Measurements from ENCODE around the gene TRAPPC13. TPM values are rescaled to one million over a fixed set of nuclear protein-coding genes. Genes with fewer than 3 reads are reported as not detected.
"Not testable (repeated sequence)": the region's sequence is repeated elsewhere in the genome, so short reads cannot be mapped to it uniquely, and the experiment has no call there.

The TRAPPC13 gene
- total RNA-seq, 4 donors from 2014 or later, result 11.2 to 21.3 (median 16.7) TPM

DNA sequence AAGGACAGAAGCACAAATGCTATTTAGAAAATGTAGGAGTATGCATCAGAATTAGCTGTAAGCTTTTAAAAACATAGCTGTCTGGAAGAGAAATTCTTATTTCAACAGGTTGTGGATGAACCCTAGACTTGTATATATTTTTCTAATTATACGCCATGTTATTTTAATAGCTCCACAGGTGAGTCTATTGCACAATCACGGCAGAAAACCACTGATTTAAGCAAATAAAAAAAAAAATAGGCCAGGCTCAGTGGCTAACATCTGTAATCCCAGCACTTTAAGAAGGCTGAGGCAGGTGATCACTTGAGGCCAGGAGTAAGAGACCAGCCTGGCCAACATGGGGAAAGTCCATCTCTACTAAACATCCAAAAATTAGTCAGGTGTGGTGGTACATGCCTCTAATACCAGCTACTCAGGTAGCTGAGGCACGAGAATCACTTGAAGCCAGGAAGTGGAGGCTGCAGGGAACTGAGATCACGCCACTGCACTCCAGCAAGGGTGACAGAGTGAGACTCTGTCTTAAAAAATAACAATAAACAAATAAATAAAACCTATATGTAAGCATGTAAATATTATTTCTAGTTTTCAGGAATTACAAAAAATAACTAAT, 12.4 kb upstream of the TRAPPC13 start:
- no peaks in the 10 kb centered on the region for H3K4me1 ChIP-seq
- no peak overlapping the region for H3K27ac ChIP-seq
- no peaks in the 10 kb centered on the region for H3K9me3 ChIP-seq
- TF ChIP-seq POLR2A (IDR thresholded peaks at IDR 0.05), result no peak
- TF ChIP-seq CTCF (IDR thresholded peaks at IDR 0.05 in 4 of 5, conservative IDR thresholded peaks at IDR 0.05 in 1 of 5), result no peak
- ATAC-seq (no peak), DNase-seq (no peak)
- in situ Hi-C loops (cut with MboI; ENCODE audit: low sequenced_read_pairs in 4 of 4) (loop anchor here in 2 of 4 donors (25.0 kb wide), 1 partner anchor 550 kb away; no protein-coding TSS in a partner anchor), intact Hi-C loops (cut with DNase I; ENCODE audit: low total_unique reads) (no loop called here)
- no peak overlapping the region for H3K4me3 ChIP-seq
- no peaks in the 10 kb centered on the region for H3K27me3 ChIP-seq
- peaks cover 0 to 64% of the 10 kb centered on the region in 2 donors for H3K36me3 ChIP-seq

DNA sequence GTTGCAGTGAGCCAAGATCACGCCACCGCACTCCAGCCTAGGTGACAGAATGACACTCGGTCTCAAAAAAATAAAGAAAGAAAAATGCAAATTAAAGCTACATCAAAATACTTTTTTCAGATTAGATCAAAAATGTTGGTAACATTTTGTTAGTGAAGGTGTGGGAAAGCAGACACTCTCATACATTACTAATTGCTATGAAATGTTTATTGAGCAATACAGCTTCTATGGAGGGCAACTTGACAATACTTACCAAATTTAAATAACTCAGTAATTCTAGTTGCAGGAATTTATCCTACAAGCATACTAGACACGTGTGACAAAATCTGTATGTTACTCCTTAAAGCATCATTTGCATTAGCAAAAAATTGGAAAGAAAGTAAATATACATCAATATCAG, 4.8 kb upstream of the TRAPPC13 start:
- ATAC-seq, result no peak
- intact Hi-C loops (cut with DNase I; ENCODE audit: low total_unique reads), result loop anchor here (10.0 kb wide), 1 partner anchor 305 kb away; the partner anchor contains the start of gene ERBIN
- H3K4me3 ChIP-seq, result no peak overlapping the region

GRCh38 chr5:65621961-65622360, 2.9 kb upstream of the TRAPPC13 start:
- not testable (repeated sequence) for H3K36me3 ChIP-seq, DNase-seq, ATAC-seq, H3K27me3 ChIP-seq, H3K27ac ChIP-seq, H3K9me3 ChIP-seq
- H3K4me3 ChIP-seq, result peak overlapping the region in 1 of 4 donors; percentile 96
- intact Hi-C loops (cut with DNase I; ENCODE audit: low total_unique reads), result loop anchor here (10.0 kb wide), 1 partner anchor 303 kb away; the partner anchor contains the start of gene ERBIN
- in situ Hi-C loops (cut with MboI; ENCODE audit: low sequenced_read_pairs in 4 of 4), result loop anchor here in 2 of 4 donors (25.0 kb wide), 1 partner anchor 540 kb away; no protein-coding TSS in a partner anchor
- peaks cover 40 to 43% of the 10 kb centered on the region in 2 donors for H3K4me1 ChIP-seq

More for the DNA sequence above, 4.8 kb upstream of the TRAPPC13 start:
- no peak for DNase-seq
- H3K36me3 ChIP-seq, result peaks cover 0 to 12% of the 10 kb centered on the region in 2 donors
- TF ChIP-seq POLR2A (IDR thresholded peaks at IDR 0.05) (no peak), CTCF (IDR thresholded peaks at IDR 0.05 in 4 of 5, conservative IDR thresholded peaks at IDR 0.05 in 1 of 5) (no peak)
- no peaks in the 10 kb centered on the region for H3K9me3 ChIP-seq
- in situ Hi-C loops (cut with MboI; ENCODE audit: low sequenced_read_pairs in 4 of 4), result loop anchor here in 2 of 4 donors (25.0 kb wide), 1 partner anchor 542 kb away; no protein-coding TSS in a partner anchor
- H3K27me3 ChIP-seq, result no peaks in the 10 kb centered on the region
- peaks cover 28 to 30% of the 10 kb centered on the region in 2 donors for H3K4me1 ChIP-seq
- H3K27ac ChIP-seq, result no peak overlapping the region

- intact Hi-C loops (cut with DNase I; ENCODE audit: low total_unique reads), result loop anchor here (10.0 kb wide), 1 partner anchor 301 kb away; the partner anchor contains the start of gene ERBIN
Observed at GRCh38 chr5:65623482-65623881, 1.3 kb upstream of the TRAPPC13 start.

More at GRCh38 chr5:65623482-65623881, 1.3 kb upstream of the TRAPPC13 start:
- in situ Hi-C loops (cut with MboI; ENCODE audit: low sequenced_read_pairs in 4 of 4), result loop anchor here in 2 of 4 donors (25.0 kb wide), 1 partner anchor 539 kb away; no protein-coding TSS in a partner anchor
- Histone ChIP-seq H3K27ac (peak overlapping the region; percentile 84 to 94 (median 86)), H3K4me1 (peaks cover 35 to 43% of the 10 kb centered on the region in 2 donors), H3K27me3 (no peaks in the 10 kb centered on the region), H3K4me3 (peak overlapping the region; percentile 87 to 98 (median 96)), H3K9me3 (no peaks in the 10 kb centered on the region), H3K36me3 (no peaks in the 10 kb centered on the region)
- DNase-seq (no peak), ATAC-seq (no peak)
- TF ChIP-seq POLR2A (IDR thresholded peaks at IDR 0.05), result no peak
- no peak for TF ChIP-seq CTCF (IDR thresholded peaks at IDR 0.05 in 4 of 5, conservative IDR thresholded peaks at IDR 0.05 in 1 of 5)

Measured in gastrocnemius medialis (tissue), 4 donors.